GM23338 (cell line): ENCODE data around the gene GNB3.

Experiments used
- CREB1 ChIP-seq: fragments of 250-450 bp; sonication (Bioruptor Pico); IDR thresholded peaks from 2 replicates; pipeline ENCODE4 v1.5.0; 2020; ENCODE audit warnings: low read depth, mild to moderate bottlenecking, moderate library complexity
- EZH2 ChIP-seq: fragments of 200-600 bp; sonication (generic); IDR thresholded peaks from one replicate; pipeline ENCODE4 v1.8.0; 2017; ENCODE audit warnings: antibody characterized with exemption, mild to moderate bottlenecking, low read depth; ENCODE audit not compliant: unreplicated experiment
- EZH2phosphoT487 ChIP-seq: fragments of 200-600 bp; sonication (generic); IDR thresholded peaks from one replicate; pipeline ENCODE4 v1.8.1; 2018; ENCODE audit warnings: antibody characterized with exemption; ENCODE audit not compliant: unreplicated experiment
- POLR2AphosphoS5 ChIP-seq: IDR thresholded peaks from 2 replicates; pipeline ENCODE4 v1.6.1; 2016; ENCODE audit warnings: antibody characterized with exemption, low read depth
- STAT1 ChIP-seq: IDR thresholded peaks from one replicate; pipeline ENCODE4 v1.6.1; 2016; ENCODE audit warnings: antibody characterized with exemption; ENCODE audit not compliant: unreplicated experiment
- ZNF114 ChIP-seq: fragments of 250-450 bp; sonication (Bioruptor Pico); IDR thresholded peaks from 2 replicates; pipeline ENCODE4 v1.5.0; 2020; ENCODE audit warnings: mild to moderate bottlenecking, moderate library complexity
- ZNF331 ChIP-seq: fragments of 250-450 bp; sonication (Bioruptor Pico); IDR thresholded peaks from 2 replicates; pipeline ENCODE4 v1.5.0; 2020; ENCODE audit warnings: low read depth, mild to moderate bottlenecking, moderate library complexity
- TF ChIP-seq, protein P1 (sequence below), 2 experiments: fragments of 200-600 bp in 1 of 2; sonication (generic) in 1 of 2; conservative IDR thresholded peaks; 2 replicates each; pipeline versions ENCODE4 v1.5.1 to v1.6.1; 2016 to 2017; ENCODE audit warnings: antibody characterized with exemption in 2 of 2, low read depth in 2 of 2, mild to moderate bottlenecking in 2 of 2, moderate library complexity in 1 of 2
- TF ChIP-seq, protein P2 (sequence below): IDR thresholded peaks from one replicate; pipeline ENCODE4 v1.6.1; 2018; ENCODE audit warnings: antibody characterized with exemption; ENCODE audit not compliant: unreplicated experiment
- TF ChIP-seq, protein P3 (sequence below): IDR thresholded peaks from 2 replicates; pipeline ENCODE4 v1.6.1; 2016; ENCODE audit warnings: antibody characterized with exemption
- TF ChIP-seq, protein P4 (sequence below): fragments of 250-450 bp; sonication (Bioruptor Pico); IDR thresholded peaks from 2 replicates; pipeline ENCODE4 v1.5.0; 2020; ENCODE audit warnings: mild to moderate bottlenecking, moderate library complexity

DNA sequence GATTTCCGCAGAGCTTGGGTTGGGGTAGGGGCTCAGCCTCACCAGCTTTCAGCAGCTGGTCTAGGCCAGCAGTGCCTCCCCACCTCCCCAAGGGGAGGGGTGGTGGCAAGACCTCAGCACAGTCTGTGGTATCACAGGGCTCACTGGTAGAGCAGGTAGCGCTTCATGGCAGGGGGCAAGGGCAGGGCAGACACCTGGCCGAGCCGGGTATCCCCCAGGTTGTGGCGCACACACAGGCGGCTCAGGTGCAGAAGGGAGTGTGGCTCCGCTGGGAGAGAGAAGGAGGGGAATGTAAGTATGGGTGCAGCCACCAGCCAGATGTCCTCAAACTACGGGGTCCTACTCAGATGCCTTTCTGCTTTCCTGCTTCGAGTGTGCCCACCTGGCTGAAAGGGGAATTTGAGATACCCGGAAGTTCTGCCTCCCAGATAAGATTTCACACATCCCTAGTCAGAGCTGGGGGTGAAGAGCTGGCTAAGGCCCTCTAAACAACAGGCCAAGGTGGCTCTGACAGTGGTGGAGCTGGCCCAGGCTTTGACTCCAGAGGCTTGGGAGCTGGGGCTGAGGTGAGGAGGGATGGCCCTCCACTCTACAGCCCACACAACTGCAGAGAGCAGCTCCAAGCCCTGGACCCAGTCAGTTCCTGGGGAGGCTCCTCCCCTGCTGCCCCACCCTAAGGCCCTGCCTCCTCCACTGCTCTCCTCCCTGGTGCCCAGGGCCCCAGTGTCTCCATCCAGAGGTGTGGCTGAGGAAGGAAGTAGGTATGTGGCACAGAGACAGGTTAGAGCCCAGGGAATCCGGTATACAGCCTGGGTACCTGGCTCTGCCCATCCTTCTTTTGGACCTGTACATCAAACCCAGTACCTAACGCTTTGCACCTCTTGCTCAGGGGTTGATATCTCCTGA is 30.6 kb downstream of the GNB3 start:
- TF ChIP-seq, protein P1, sequence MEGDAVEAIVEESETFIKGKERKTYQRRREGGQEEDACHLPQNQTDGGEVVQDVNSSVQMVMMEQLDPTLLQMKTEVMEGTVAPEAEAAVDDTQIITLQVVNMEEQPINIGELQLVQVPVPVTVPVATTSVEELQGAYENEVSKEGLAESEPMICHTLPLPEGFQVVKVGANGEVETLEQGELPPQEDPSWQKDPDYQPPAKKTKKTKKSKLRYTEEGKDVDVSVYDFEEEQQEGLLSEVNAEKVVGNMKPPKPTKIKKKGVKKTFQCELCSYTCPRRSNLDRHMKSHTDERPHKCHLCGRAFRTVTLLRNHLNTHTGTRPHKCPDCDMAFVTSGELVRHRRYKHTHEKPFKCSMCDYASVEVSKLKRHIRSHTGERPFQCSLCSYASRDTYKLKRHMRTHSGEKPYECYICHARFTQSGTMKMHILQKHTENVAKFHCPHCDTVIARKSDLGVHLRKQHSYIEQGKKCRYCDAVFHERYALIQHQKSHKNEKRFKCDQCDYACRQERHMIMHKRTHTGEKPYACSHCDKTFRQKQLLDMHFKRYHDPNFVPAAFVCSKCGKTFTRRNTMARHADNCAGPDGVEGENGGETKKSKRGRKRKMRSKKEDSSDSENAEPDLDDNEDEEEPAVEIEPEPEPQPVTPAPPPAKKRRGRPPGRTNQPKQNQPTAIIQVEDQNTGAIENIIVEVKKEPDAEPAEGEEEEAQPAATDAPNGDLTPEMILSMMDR (conservative IDR thresholded peaks at IDR 0.05; ENCODE audit: low read depth in 2 of 2), result no peak
- TF ChIP-seq, protein P2, sequence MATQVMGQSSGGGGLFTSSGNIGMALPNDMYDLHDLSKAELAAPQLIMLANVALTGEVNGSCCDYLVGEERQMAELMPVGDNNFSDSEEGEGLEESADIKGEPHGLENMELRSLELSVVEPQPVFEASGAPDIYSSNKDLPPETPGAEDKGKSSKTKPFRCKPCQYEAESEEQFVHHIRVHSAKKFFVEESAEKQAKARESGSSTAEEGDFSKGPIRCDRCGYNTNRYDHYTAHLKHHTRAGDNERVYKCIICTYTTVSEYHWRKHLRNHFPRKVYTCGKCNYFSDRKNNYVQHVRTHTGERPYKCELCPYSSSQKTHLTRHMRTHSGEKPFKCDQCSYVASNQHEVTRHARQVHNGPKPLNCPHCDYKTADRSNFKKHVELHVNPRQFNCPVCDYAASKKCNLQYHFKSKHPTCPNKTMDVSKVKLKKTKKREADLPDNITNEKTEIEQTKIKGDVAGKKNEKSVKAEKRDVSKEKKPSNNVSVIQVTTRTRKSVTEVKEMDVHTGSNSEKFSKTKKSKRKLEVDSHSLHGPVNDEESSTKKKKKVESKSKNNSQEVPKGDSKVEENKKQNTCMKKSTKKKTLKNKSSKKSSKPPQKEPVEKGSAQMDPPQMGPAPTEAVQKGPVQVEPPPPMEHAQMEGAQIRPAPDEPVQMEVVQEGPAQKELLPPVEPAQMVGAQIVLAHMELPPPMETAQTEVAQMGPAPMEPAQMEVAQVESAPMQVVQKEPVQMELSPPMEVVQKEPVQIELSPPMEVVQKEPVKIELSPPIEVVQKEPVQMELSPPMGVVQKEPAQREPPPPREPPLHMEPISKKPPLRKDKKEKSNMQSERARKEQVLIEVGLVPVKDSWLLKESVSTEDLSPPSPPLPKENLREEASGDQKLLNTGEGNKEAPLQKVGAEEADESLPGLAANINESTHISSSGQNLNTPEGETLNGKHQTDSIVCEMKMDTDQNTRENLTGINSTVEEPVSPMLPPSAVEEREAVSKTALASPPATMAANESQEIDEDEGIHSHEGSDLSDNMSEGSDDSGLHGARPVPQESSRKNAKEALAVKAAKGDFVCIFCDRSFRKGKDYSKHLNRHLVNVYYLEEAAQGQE, result no peak
- TF ChIP-seq POLR2AphosphoS5, result peak; percentile 43
- no peak for TF ChIP-seq CREB1 (CRISPR knock-in tag)
- no peak for TF ChIP-seq EZH2
- no peak for TF ChIP-seq ZNF114 (CRISPR knock-in tag)
- no peak for TF ChIP-seq EZH2phosphoT487
- TF ChIP-seq, protein P3, sequence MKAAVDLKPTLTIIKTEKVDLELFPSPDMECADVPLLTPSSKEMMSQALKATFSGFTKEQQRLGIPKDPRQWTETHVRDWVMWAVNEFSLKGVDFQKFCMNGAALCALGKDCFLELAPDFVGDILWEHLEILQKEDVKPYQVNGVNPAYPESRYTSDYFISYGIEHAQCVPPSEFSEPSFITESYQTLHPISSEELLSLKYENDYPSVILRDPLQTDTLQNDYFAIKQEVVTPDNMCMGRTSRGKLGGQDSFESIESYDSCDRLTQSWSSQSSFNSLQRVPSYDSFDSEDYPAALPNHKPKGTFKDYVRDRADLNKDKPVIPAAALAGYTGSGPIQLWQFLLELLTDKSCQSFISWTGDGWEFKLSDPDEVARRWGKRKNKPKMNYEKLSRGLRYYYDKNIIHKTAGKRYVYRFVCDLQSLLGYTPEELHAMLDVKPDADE, result no peak
- TF ChIP-seq, protein P4, sequence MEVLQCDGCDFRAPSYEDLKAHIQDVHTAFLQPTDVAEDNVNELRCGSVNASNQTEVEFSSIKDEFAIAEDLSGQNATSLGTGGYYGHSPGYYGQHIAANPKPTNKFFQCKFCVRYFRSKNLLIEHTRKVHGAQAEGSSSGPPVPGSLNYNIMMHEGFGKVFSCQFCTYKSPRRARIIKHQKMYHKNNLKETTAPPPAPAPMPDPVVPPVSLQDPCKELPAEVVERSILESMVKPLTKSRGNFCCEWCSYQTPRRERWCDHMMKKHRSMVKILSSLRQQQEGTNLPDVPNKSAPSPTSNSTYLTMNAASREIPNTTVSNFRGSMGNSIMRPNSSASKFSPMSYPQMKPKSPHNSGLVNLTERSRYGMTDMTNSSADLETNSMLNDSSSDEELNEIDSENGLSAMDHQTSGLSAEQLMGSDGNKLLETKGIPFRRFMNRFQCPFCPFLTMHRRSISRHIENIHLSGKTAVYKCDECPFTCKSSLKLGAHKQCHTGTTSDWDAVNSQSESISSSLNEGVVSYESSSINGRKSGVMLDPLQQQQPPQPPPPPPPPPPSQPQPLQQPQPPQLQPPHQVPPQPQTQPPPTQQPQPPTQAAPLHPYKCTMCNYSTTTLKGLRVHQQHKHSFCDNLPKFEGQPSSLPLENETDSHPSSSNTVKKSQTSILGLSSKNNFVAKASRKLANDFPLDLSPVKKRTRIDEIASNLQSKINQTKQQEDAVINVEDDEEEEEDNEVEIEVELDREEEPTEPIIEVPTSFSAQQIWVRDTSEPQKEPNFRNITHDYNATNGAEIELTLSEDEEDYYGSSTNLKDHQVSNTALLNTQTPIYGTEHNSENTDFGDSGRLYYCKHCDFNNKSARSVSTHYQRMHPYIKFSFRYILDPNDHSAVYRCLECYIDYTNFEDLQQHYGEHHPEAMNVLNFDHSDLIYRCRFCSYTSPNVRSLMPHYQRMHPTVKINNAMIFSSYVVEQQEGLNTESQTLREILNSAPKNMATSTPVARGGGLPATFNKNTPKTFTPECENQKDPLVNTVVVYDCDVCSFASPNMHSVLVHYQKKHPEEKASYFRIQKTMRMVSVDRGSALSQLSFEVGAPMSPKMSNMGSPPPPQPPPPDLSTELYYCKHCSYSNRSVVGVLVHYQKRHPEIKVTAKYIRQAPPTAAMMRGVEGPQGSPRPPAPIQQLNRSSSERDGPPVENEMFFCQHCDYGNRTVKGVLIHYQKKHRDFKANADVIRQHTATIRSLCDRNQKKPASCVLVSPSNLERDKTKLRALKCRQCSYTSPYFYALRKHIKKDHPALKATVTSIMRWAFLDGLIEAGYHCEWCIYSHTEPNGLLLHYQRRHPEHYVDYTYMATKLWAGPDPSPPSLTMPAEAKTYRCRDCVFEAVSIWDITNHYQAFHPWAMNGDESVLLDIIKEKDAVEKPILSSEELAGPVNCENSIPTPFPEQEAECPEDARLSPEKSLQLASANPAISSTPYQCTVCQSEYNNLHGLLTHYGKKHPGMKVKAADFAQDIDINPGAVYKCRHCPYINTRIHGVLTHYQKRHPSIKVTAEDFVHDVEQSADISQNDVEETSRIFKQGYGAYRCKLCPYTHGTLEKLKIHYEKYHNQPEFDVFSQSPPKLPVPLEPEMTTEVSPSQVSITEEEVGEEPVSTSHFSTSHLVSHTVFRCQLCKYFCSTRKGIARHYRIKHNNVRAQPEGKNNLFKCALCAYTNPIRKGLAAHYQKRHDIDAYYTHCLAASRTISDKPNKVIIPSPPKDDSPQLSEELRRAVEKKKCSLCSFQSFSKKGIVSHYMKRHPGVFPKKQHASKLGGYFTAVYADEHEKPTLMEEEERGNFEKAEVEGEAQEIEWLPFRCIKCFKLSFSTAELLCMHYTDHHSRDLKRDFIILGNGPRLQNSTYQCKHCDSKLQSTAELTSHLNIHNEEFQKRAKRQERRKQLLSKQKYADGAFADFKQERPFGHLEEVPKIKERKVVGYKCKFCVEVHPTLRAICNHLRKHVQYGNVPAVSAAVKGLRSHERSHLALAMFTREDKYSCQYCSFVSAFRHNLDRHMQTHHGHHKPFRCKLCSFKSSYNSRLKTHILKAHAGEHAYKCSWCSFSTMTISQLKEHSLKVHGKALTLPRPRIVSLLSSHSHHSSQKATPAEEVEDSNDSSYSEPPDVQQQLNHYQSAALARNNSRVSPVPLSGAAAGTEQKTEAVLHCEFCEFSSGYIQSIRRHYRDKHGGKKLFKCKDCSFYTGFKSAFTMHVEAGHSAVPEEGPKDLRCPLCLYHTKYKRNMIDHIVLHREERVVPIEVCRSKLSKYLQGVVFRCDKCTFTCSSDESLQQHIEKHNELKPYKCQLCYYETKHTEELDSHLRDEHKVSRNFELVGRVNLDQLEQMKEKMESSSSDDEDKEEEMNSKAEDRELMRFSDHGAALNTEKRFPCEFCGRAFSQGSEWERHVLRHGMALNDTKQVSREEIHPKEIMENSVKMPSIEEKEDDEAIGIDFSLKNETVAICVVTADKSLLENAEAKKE (CRISPR knock-in tag), result no peak
- TF ChIP-seq STAT1, result no peak
- TF ChIP-seq ZNF331 (CRISPR knock-in tag), result no peak
